HepG2 (cell line): Measurements from ENCODE around the gene PRSS22. TPM values are rescaled to one million over a fixed set of nuclear protein-coding genes. Genes with fewer than 3 reads are reported as not detected.

Source experiments
- ATAC-seq: fragments of 200-7000 bp; cut with Tn5 transposase; 3 replicates; pipeline ENCODE4 v1.9.1; 2020; ENCODE audit warnings: mild to moderate bottlenecking, moderate library complexity
- BruUV-seq: library from RNA; stranded (reverse); fragments of 400-500 nt; replicated peaks from 2 replicates; lab custom pipeline; 2021; lab: Mats Ljungman, UMichigan
- CTCF ChIA-PET: fragments of 300-600 bp; formaldehyde crosslinking; extraction: SDS; loops from one replicate; lab custom pipeline; 2021; ENCODE audit warnings: low total read pairs, inconsistent platforms, low intra/inter-chr PET ratio; lab: Yijun Ruan, JAX
- POLR2A ChIA-PET: fragments of 350-600 bp; sonication (Branson Sonifier 250); formaldehyde crosslinking; loops from one replicate; lab custom pipeline; 2020; ENCODE audit warnings: antibody characterized with exemption, inconsistent platforms; lab: Yijun Ruan, JAX
- DNase-seq: peaks from one replicate; pipeline ENCODE4 v3.0.0-alpha.2; 2015; ENCODE audit warnings: low spot score
- FAIRE-seq: peaks from 3 replicates; lab custom pipeline; 2011; peaks lifted over from hg19 to GRCh38; lab: Jason Lieb, UNC
- H2AFZ ChIP-seq: one replicate; pipeline ENCODE4 v1.6.1; 2011; ENCODE audit warnings: low read length, inconsistent platforms
- H3K27ac ChIP-seq: fragments of 300-600 bp; 3 replicates; pipeline ENCODE4 v1.8.0; 2011; ENCODE audit warnings: mixed run types, mild to moderate bottlenecking, mixed read lengths, low read length, inconsistent platforms; ENCODE audit not compliant: insufficient read depth; ENCODE audit errors: extremely low read length
- H3K27me3 ChIP-seq, 2 experiments: fragments of 200-600 bp in 1 of 2; 2 replicates in 1 of 2; 3 replicates in 1 of 2; pipeline versions ENCODE4 v1.6.0 to v1.8.0; 2011; ENCODE audit warnings: low read length in 2 of 2, mild to moderate bottlenecking in 2 of 2, moderate library complexity in 2 of 2, inconsistent platforms in 1 of 2; ENCODE audit not compliant: insufficient read depth in 2 of 2, control insufficient read depth in 1 of 2
- H3K36me3 ChIP-seq, 2 experiments: fragments of 200-600 bp in 1 of 2; replicated peaks in 1 of 2; 2 replicates in 1 of 2; 3 replicates in 1 of 2; pipeline versions ENCODE4 v1.5.1 to v1.8.0; 2011; ENCODE audit warnings: low read length in 2 of 2, inconsistent platforms in 1 of 2; ENCODE audit not compliant: insufficient read depth in 2 of 2, control insufficient read depth in 1 of 2
- H3K4me1 ChIP-seq: 2 replicates; pipeline ENCODE4 v1.5.1; 2012; ENCODE audit warnings: low read length, inconsistent platforms; ENCODE audit not compliant: insufficient read depth
- H3K4me2 ChIP-seq: 2 replicates; pipeline ENCODE4 v1.6.0; 2011; ENCODE audit warnings: low read depth, low read length, inconsistent platforms
- H3K4me3 ChIP-seq, 3 experiments: fragments of 200-600 bp in 1 of 3; sonication (generic), shearing (Covaris generic) in 1 of 3; replicated peaks in 1 of 3; 2 replicates each; pipeline ENCODE4 v1.5.1; 2011 to 2016; ENCODE audit warnings: low read length in 3 of 3, inconsistent platforms in 2 of 3, low read depth in 2 of 3, mild to moderate bottlenecking in 2 of 3, control low read depth in 1 of 3, mixed read lengths in 1 of 3; ENCODE audit not compliant: insufficient read depth in 1 of 3
- H3K79me2 ChIP-seq: one replicate; pipeline ENCODE4 v1.6.1; 2011; ENCODE audit warnings: low read length, inconsistent platforms; ENCODE audit not compliant: insufficient read depth
- H3K9ac ChIP-seq: 2 replicates; pipeline ENCODE4 v1.6.0; 2011; ENCODE audit warnings: mild to moderate bottlenecking, low read depth, low read length, inconsistent platforms; ENCODE audit not compliant: insufficient read depth
- H3K9me3 ChIP-seq: 2 replicates; pipeline ENCODE4 v1.5.1; 2012; ENCODE audit warnings: mild to moderate bottlenecking, low read length
- H4K20me1 ChIP-seq: 2 replicates; pipeline ENCODE4 v1.6.0; 2011; ENCODE audit warnings: inconsistent platforms, mild to moderate bottlenecking, low read length, moderate library complexity; ENCODE audit not compliant: insufficient read depth
- CEBPB ChIP-seq: IDR thresholded peaks from 2 replicates; pipeline ENCODE4 v1.6.1; 2011; ENCODE audit warnings: low read depth, low read length, improper control_type of control experiment, borderline replicate concordance
- MLXIP ChIP-seq: sonication (generic); formaldehyde crosslinking; IDR thresholded peaks from 2 replicates; pipeline ENCODE4 v1.9.0; 2021; ENCODE audit warnings: missing genetic modification reagents, borderline replicate concordance
- NFE2L2 ChIP-seq: fragments of 150-350 bp; IDR thresholded peaks from 2 replicates; pipeline ENCODE4 v1.6.1; 2014; ENCODE audit warnings: low read length
- ZNF549 ChIP-seq: sonication (generic); formaldehyde crosslinking; IDR thresholded peaks from 2 replicates; pipeline ENCODE4 v1.5.0; 2020; ENCODE audit warnings: missing genetic modification reagents
- WGBS: methylation state at CpG from one replicate; pipeline ENCODE4 v1.1.6; 2017; ENCODE audit warnings: low lambda C conversion rate; 5-methylcytosine and 5-hydroxymethylcytosine counted together
- in situ Hi-C: cut with HindIII; loops from 2 replicates; pipeline ENCODE4 v1.10.0; 2017; ENCODE audit warnings: low pct_unique_long_range_greater_than_20kb; ENCODE audit not compliant: extremely low pct_ligation_motif_present
- intact Hi-C: fragments of 100-400 bp; cut with micrococcal nuclease; formaldehyde crosslinking; loops from one replicate; pipeline ENCODE4 v1.10.0; 2022; ENCODE audit not compliant: unreplicated experiment
- polyA plus RNA-seq, 8 experiments: library from polyadenylated mRNA; depleted of rRNA in 3 of 8; stranded (reverse) in 7 of 8; unstranded in 1 of 8; fragments of >200 nt; fragmentation: Illumina TruSeq in 4 of 8; extraction: Trizol in 4 of 8; gene quantifications; 2 replicates each; pipeline versions ENCODE4 v1.2.1 to v1.2.3, GENCODE V29; 2011 to 2016; ENCODE audit warnings: low read depth in 4 of 8, missing spikeins in 1 of 8, mixed read lengths in 1 of 8; ENCODE audit not compliant: insufficient read depth in 1 of 8
- total RNA-seq, 5 experiments: library from RNA; depleted of rRNA; stranded (reverse); fragments of >200 nt; fragmentation: Illumina TruSeq; extraction: Trizol; gene quantifications; 2 replicates each; pipeline ENCODE4 v1.2.3, GENCODE V29; 2016; ENCODE audit warnings: low read depth in 1 of 5

The PRSS22 gene
- total and polyA plus RNA-seq, 2 of the 13 experiments (the other 11 are each of a cell fraction or from before 2014, with no cell fraction given): 0.24 to 0.32 TPM

DNA sequence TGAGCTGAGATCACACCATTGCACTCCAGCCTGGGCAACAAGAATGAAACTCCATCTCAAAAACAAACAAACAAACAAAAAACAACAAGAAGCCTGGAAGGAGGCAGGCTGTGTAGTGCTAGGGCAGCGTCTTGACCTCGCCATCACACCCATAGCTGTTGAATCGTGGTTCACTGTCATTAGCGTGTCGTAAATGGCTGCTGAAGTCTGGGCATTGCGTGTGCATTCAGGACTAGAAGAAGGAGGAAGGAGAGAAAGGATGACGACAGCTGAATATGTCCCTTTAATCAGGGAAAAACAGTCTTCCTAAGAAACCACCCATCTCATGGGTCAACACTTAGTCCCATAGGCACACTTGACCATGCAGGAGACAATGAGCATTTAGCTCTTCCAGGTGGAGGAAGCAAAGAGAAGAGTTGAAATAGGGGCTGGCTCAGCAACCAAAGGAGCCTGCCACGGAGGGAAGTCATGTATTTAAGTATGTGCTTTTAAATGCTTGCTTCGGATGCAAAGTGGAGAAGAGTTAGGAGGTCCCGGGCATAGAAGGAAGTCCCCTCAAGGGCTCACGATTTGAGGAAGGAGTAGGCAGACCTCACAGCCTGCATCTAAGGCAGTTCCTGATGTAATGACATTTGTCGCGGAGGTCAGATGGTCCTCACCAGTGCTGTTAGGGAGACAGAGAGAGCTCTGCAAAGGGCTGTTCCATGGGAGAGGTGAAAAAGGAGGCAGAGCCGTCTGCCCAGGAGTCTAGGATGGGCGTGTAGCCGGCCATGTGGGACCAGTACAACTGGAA is 8.8 kb downstream of the PRSS22 start:
- Histone ChIP-seq H3K27ac (no peak overlapping the region), H4K20me1 (no peaks in the 10 kb centered on the region), H3K4me3 (no peak overlapping the region), H3K36me3 (no peaks in the 10 kb centered on the region), H2AFZ (no peak overlapping the region), H3K9ac (no peak overlapping the region), H3K27me3 (peaks cover 0 to 20% of the 10 kb centered on the region in 2 experiments; a peak in 1 of 5 replicates), H3K79me2 (no peaks in the 10 kb centered on the region), H3K4me1 (peaks cover 9% of the 10 kb centered on the region; the same call in 1 of the 2 replicates), H3K9me3 (no peaks in the 10 kb centered on the region; the same call in 1 of the 2 replicates), H3K4me2 (no peak overlapping the region)
- in situ Hi-C loops (no loop called here), intact Hi-C loops (no loop called here)
- no peak for TF ChIP-seq NFE2L2
- no peak for TF ChIP-seq CEBPB
- TF ChIP-seq MLXIP (CRISPR knock-in tag): no peak
- TF ChIP-seq ZNF549: no peak
- no peak for DNase-seq
- POLR2A ChIA-PET: interaction anchor here (0.7 kb wide), 1 partner anchor 22 kb away, joined by 3 read pairs; no protein-coding TSS in a partner anchor
- no TSS peak for BruUV-seq
- FAIRE-seq: no peak
- WGBS: 46% methylated on average over 16 of the region's 16 CpGs
- CTCF ChIA-PET: no interaction called here
- no peak for ATAC-seq
